Measurements from ENCODE around the gene SPATA9.
A peak's percentile ranks its signal among the peaks of the same experiment; 100 is the strongest.
"Not testable (repeated sequence)": the region's sequence is repeated elsewhere in the genome, so short reads cannot be mapped to it uniquely, and the experiment has no call there.

The SPATA9 gene

GRCh38 chr5:95644351-95645042, 38.3 kb downstream of the SPATA9 start:
- DNase-seq (ENCODE audit: low spot score) = peak; percentile 20

DNA sequence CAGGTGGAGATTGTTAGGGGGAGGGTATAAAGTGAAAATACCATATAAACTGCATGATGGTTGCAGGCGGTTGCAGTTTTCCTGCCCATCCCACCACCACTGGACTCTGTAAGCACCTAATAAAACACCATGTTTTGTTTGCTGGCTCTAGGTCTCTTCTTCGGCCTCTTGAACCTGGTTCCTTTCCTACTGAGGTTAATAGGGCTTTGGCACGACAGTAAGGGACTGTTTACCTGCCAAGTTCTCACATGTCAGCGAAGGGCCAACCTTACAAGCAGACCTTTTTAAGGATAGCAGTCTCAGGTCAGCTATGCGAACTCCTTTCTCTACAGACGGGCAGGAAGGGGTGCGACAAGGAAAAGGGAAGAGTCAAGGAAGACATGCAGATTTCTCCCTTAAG, 39.6 kb downstream of the SPATA9 start:
- no peak for DNase-seq (ENCODE audit: low spot score)

GRCh38 chr5:95641741-95642220, 41.0 kb downstream of the SPATA9 start:
- no peak for DNase-seq (ENCODE audit: low spot score)

GRCh38 chr5:95638632-95639031, 44.2 kb downstream of the SPATA9 start:
- DNase-seq (ENCODE audit: low spot score) = no peak

GRCh38 chr5:95634081-95634480, 48.7 kb downstream of the SPATA9 start:
- no peak for DNase-seq (ENCODE audit: low spot score)

DNA sequence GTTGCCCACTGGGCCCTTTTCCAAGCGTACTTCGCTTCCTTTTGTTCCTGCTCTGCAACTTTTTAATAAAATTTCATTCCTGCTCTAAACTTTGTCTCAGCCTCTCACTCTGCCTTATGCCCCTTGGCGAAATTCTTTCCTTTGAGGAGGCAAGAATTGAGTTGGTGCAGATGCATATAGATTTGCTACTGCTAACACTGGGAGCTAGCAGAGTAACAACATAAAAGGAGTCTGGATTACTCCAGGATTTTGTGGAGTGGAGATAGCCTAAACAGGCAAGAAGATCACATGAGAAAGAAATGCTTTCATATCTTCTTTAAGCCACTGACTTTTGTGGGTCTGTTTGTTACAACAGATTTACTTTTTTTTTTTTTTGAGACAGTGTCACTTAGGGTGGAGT, 49.1 kb downstream of the SPATA9 start:
- DNase-seq (ENCODE audit: low spot score) = no peak

GRCh38 chr5:95632942-95633341, 49.8 kb downstream of the SPATA9 start:
- DNase-seq (ENCODE audit: low spot score) = not testable (repeated sequence)

GRCh38 chr5:95631991-95632675, 50.7 kb downstream of the SPATA9 start:
- DNase-seq (ENCODE audit: low spot score) = no peak

- DNase-seq (ENCODE audit: low spot score) = peak; percentile 5
Observed at GRCh38 chr5:95631255-95631958, 51.4 kb downstream of the SPATA9 start.

- no peak for DNase-seq (ENCODE audit: low spot score)
Observed at GRCh38 chr5:95630394-95630917, 52.3 kb downstream of the SPATA9 start.

DNA sequence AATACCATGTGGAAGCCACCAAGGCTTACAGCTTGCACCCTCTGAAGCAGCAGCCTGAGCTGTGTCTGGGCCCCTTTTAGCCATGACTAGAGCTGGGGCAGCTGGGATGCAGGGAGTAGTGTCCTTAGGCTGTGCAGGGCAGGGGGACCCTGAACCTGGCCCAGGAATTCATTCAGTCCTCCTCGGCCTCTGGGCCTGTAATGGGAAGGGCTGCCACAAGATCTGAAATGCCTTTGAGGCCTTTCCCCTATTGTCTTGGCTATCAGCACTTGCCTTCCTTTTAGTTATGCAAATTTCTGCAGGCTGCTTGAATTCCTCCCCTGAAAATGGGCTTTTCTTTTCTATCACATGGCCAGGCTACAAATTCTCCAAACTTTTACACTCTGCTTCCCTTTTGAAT, 53.9 kb downstream of the SPATA9 start:
- no peak for DNase-seq (ENCODE audit: low spot score)

GRCh38 chr5:95627971-95628810, 54.6 kb downstream of the SPATA9 start:
- DNase-seq (ENCODE audit: low spot score) = no peak

DNA sequence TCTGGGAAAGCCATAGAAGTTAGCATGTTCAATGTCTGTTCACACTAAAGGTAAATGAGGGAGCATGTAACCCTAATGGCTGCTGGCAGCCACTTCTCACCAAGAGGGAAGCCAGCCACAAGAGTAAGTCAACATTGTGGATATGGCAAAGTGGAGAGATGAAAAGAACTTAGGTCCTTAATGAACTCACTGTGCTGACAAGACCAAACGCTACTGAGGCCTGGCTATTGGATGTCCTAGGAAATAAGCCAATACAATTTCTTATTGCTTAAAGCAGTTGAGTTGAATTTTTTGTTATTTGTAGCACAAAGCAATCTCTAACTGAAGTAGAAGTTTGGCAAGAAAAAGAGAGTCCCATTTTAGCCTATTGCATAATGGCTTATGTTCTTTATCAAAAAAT, 56.1 kb downstream of the SPATA9 start:
- no peak for DNase-seq (ENCODE audit: low spot score)

- DNase-seq (ENCODE audit: low spot score) = no peak
Observed at GRCh38 chr5:95624368-95624767, 58.4 kb downstream of the SPATA9 start.

GRCh38 chr5:95623706-95624105, 59.1 kb downstream of the SPATA9 start:
- no peak for DNase-seq (ENCODE audit: low spot score)

DNA sequence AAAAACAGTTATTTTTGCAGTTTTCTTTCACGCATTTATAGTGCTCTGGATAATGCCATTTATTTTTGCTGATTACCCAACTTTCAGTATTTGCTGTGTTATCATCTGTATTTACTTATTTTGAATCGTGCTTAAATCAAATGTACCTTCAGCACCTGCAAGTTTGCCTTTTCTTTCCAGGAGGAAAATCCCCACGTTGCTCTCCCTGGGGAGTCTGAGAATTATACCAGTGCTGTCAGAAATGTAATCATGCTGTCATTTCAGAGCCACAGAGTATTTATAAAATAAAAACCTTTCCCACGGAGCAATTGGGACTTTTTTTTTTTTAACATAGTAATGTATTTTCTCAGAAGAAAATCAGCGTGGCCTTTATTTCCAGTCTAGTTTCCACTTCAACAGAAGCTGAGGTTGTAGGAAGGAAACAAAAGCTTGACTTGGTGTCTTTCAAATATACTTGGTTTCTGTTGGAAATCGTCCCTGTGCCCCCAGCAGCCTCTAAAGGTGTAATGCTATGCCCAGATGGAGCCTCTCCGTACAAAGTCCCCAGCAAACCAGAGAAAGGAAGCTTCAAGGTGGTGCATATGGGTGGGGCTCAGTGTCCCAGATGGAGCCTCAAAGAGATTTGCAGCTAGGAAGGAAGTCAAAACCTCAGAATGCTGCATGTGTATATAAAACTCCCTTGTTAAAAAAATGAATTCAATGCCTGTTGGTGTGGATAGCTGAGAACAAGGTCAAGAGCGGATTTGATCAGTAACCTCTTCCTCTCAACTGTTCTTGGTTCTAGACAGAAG, 60.8 kb downstream of the SPATA9 start:
- DNase-seq (ENCODE audit: low spot score) = no peak

- DNase-seq (ENCODE audit: low spot score) = no peak
Observed at GRCh38 chr5:95620870-95621838, 61.6 kb downstream of the SPATA9 start.

GRCh38 chr5:95620030-95620869, 62.5 kb downstream of the SPATA9 start, which contains the start of gene GPR150:
Gene GPR150, plus strand, starts transcription at chr5:95620087. Its CDS starts 189 bp downstream, at chr5:95620276.
- DNase-seq (ENCODE audit: low spot score) = no peak
